CD4-positive, alpha-beta T cell treated with Interleukin-17A for 1 hour (primary cell): Measurements from ENCODE around the gene NAMPT.
"Not testable (repeated sequence)": the region's sequence is repeated elsewhere in the genome, so short reads cannot be mapped to it uniquely, and the experiment has no call there.

Experiments
- DNase-seq: peaks from one replicate; pipeline ENCODE4 v3.0.0-alpha.2; 2020

The NAMPT gene

DNA sequence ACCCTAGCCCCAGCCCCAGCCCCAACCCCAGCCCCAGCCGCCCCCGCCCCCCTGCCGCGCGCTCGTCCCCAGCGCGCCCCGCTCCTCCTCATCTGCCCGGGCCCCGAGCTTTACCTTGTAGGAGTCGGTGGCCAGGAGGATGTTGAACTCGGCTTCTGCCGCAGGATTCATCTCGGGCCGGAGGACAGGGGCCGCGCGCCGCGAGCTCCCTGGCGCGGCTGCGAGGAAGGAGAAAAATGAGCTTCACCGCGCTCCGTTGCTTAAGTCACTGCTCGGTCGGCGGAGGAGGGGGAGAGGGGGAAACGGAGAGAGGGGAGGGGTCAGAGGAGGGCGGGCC, at the start of gene NAMPT:
Gene NAMPT, minus strand, starts transcription at position 270 of the 337 bp plus-strand sequence. Its CDS starts 99 bp downstream, at position 171.
- no peak for DNase-seq

- DNase-seq: no peak
These were observed 47.4 kb upstream of the NAMPT start for GRCh38 chr7:106332201-106332600.

DNA sequence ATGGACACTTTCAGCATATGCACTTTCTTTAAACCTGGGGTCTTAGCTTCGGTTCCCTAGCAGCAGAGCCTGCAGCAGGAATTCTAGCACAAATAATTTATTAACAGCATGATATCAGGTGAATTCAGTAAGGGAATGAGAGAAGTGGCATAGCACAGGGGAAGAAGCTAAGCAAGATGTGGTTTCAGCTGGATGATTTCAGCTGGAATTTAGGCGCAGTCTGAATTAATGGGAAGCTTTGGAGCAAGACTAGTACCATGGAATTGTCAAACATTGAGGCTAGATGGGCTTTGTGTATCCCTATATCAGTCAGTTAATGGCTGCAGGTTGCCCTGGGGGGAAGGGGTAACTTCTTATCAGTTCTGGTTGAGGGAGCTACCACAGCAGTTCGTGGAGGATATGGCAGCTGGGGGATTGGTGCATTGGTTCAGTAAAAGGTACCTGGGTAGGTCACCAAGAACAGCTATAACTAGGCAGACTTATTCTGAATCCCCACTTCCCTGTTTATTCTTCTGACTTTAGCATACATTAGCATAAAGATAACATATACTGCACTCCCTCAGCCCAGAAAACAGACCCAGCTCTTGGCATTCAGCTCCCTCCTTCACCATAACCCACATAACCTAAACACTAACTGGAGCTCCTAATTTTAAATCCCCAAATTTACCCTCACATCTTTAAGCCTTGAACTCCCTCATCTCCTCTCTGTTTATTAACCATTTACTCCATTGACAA, 46.8 kb upstream of the NAMPT start:
- DNase-seq: no peak

GRCh38 chr7:106329971-106330733, 45.4 kb upstream of the NAMPT start:
- no peak for DNase-seq

DNA sequence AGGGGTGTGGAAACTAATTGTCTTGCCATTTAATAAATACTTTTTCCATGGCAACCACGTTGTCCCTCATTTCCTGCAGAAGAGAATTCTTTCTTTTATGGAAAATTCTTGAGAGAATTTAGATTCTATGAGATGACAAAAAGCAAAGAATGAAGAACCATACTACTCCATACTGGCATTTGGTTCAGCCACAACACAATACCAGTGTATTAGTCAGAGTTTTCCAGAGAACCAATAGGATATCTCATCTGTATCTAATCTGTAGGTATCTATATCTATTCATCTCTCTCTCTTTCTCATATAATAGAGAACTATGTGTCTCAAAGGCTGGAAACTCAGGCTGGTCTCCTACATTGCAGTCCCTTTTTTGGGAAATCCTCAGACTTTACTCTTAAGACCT, 44.6 kb upstream of the NAMPT start:
- no peak for DNase-seq

DNA sequence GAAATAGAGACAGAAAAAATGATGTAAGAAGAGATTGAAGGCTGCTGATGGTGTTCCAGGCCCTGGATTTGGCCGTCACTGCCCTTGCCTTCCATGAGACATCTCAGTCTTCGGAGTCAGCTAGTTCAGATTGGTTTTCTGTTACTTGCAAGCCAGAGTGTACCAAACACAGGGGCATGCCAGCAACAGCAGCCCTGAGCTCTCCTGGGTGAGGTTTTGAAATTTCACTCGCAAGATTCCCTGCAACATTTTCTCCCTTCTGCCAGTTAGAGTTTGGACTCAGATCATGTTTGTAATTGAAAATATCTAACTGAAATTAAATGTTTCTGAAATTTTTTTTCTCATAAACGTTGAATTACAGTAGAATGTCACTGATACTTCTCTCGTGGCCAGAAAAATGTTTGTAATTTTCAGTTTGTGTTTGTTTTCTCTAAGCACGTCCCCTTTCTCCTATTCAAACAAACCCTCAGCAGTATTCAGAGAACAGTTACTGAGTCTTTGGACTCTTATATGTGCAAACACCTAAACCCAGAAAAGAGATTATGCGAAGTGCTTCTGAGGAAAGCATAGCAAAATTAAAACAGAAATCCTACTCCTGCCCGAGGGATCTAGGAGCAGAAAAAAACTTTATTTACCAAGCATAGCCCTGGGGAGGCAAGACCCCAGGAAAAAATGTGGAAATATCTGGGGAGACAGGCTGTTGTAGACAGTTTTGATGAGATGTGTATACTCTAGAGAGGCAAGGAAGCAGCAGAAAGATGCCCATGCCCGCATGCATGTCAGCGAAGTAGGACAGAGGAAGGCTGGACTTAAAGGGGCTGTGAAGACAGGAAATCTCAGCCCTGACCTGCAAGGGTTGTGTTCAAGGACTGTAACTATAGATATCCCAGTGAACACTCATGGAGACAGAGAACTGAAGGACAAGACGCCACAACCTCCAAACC, 43.0 kb upstream of the NAMPT start:
- DNase-seq: no peak

- no peak for DNase-seq
These were observed 42.1 kb upstream of the NAMPT start for GRCh38 chr7:106326594-106327537.

GRCh38 chr7:106324509-106324908, 39.7 kb upstream of the NAMPT start:
- not testable (repeated sequence) for DNase-seq

DNA sequence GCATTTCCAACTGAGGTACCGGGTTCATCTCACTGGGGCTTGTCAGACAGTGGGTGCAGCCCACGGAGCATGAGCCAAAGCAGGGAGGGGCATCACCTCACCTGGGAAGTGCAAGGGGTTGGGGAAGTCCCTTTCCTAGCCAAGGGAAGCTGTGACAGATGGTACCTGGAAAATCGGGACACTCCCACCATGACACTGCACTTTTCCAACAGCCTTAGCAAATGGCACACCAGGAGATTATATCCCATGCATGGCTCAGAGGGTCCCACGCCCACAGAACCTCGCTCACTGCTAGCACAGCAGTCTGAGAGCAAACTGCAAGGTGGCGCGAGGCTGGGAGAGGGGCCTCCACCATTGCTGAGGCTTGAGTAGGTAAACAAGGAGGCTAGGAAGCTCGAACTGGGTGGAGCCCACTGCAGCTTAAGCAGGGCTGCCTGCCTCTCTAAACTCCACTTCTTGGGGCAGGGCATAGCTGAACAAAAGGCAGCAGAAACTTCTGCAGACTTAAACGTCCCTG, 35.5 kb upstream of the NAMPT start:
- DNase-seq: not testable (repeated sequence)

DNA sequence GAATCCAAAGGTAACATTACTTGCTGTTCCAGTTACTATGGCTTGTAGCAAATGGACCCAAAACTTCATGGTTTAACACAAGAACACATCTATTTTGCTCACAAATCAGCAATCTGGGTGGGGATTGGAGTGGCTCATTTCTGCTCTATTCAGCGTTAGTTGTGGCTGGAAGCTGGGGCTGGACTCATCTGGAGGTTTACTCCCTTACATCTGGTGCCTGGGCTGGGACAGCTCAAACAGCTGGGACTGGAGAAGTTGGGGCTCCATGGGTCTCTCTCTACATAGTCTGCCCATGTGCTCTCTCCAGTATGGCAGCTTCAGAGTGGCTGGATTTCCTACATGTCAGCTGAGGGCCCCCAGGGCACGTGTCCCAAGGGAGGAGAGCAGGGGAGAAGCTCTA, 33.7 kb upstream of the NAMPT start:
- DNase-seq: no peak

- no peak for DNase-seq
These were observed 33.2 kb upstream of the NAMPT start for GRCh38 chr7:106317971-106318370.

DNA sequence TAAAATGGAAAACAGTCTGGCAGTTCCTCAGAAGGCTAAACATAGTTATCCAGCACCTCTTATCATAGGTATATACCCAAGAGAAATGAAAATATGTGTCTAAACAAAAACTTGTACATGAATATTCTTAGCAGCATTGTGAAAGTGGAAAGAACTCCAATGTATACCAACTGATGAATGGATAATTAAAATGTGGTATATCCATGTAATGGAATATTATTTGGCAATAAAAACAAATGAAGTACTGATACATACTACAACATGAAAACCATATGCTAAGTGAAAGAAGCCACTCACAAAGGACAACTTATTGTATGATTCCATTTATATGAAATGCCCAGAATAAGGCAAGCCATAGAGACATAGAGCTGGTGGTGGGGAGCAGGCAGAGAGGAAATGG, 32.2 kb upstream of the NAMPT start:
- DNase-seq: no peak

GRCh38 chr7:106314875-106315274, 30.1 kb upstream of the NAMPT start:
- DNase-seq: no peak

DNA sequence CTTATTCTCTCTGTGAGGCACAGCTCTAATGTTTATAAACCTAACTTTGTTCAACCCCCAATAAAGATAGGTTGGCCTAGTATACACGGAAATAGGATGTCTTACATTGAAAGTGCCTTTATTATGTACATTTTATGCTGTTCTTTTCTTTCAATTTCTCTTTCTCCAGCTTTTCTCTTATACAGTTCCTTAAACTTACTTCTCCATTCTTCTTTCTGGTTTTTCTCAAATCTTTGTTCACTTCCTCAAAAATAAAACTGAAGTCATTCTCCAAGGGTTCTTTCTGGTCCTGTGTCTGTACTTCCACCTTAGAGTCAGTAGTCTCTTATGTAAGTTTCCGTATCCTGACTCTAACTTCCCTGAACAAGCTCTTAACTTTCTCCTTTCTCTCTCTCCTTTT, 29.2 kb upstream of the NAMPT start:
- DNase-seq: peak; percentile 10

- no peak for DNase-seq
These were observed 28.7 kb upstream of the NAMPT start for GRCh38 chr7:106313456-106313901.

DNA sequence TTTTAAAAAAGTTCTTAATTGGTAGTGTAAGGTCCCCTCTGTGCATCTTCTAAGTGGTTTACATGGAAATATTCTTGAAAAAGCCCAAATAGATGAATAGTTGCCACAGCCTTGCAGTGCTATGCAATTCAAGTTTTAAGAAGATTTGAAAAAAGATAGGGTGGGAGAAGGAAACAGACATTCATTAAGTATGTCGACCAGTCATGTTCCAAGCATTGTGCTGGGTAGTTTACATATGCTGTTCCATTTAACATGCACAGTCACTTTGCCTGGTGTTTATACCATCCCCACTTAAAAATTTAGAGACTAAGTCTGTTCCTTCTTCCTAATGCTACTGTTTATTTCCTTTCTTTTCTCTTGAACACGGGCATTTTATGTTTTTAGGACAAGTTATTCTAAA, 28.1 kb upstream of the NAMPT start:
- no peak for DNase-seq

GRCh38 chr7:106312099-106312871, 27.5 kb upstream of the NAMPT start:
- DNase-seq: no peak

- DNase-seq: no peak
These were observed 24.6 kb upstream of the NAMPT start for GRCh38 chr7:106309362-106309761.

- DNase-seq: no peak
These were observed 21.5 kb upstream of the NAMPT start for GRCh38 chr7:106306256-106306655.

- no peak for DNase-seq
These were observed 20.9 kb upstream of the NAMPT start for GRCh38 chr7:106305732-106306131.

DNA sequence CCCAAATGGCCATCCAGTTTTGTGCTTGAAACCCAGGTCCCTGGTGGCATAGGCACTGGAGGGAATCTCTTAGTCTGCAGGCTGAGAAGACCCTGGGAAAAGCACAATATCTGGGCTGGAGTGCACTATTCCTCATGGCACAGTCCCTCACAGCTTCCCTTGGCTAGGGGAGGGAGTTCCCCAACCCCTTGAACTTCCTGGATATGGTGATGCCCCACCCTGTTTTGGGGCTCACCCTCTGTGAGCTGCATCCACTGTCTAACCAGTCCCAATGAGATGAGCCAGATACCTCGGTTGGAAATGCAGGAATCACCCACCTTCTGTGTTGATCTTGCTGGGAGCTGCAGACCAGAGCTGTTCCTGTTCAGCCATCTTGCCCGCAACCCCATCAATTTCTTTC, 19.8 kb upstream of the NAMPT start:
- no peak for DNase-seq
